Thyroid gland (tissue), 4 donors: Measurements from ENCODE around the gene SYNJ2.

Experiments used
- CTCF ChIP-seq, 6 experiments: fragments of 200-600 bp in 3 of 6; fragments of 450-650 bp in 3 of 6; sonication (generic) in 3 of 6; IDR thresholded peaks; one replicate each; pipeline ENCODE4 v1.5.1; 2016 to 2019; ENCODE audit warnings: antibody characterized with exemption in 6 of 6, mild to moderate bottlenecking in 2 of 6, inconsistent platforms in 1 of 6, moderate library complexity in 1 of 6
- POLR2A ChIP-seq, 2 donors: fragments of 450-650 bp; IDR thresholded peaks; one replicate each; pipeline ENCODE4 v1.6.1; 2017; ENCODE audit warnings: antibody characterized with exemption in 2 of 2, mild to moderate bottlenecking in 2 of 2, moderate library complexity in 1 of 2

- TF ChIP-seq CTCF (IDR thresholded peaks at IDR 0.05), result no peak
- no peak for TF ChIP-seq POLR2A (IDR thresholded peaks at IDR 0.05)
These were observed 41.9 kb downstream of the SYNJ2 start for GRCh38 chr6:158023597-158023939.
